ENCODE measurements around the gene NLN.

- TF ChIP-seq, protein P1, sequence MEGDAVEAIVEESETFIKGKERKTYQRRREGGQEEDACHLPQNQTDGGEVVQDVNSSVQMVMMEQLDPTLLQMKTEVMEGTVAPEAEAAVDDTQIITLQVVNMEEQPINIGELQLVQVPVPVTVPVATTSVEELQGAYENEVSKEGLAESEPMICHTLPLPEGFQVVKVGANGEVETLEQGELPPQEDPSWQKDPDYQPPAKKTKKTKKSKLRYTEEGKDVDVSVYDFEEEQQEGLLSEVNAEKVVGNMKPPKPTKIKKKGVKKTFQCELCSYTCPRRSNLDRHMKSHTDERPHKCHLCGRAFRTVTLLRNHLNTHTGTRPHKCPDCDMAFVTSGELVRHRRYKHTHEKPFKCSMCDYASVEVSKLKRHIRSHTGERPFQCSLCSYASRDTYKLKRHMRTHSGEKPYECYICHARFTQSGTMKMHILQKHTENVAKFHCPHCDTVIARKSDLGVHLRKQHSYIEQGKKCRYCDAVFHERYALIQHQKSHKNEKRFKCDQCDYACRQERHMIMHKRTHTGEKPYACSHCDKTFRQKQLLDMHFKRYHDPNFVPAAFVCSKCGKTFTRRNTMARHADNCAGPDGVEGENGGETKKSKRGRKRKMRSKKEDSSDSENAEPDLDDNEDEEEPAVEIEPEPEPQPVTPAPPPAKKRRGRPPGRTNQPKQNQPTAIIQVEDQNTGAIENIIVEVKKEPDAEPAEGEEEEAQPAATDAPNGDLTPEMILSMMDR (IDR thresholded peaks at IDR 0.05), result no peak
- TF ChIP-seq POLR2A (IDR thresholded peaks at IDR 0.05), result no peak
- TF ChIP-seq POLR2AphosphoS5 (IDR thresholded peaks at IDR 0.05), result no peak
These were observed 101.9 kb downstream of the NLN start for GRCh38 chr5:65823845-65824445.

Measured in breast epithelium (tissue), 3 donors.